M059J (cell line): ENCODE measurements around the gene BACH2. TPM values are rescaled to one million over a fixed set of nuclear protein-coding genes. Genes with fewer than 3 reads are reported as not detected.
"Not testable (repeated sequence)": the region's sequence is repeated elsewhere in the genome, so short reads cannot be mapped to it uniquely, and the experiment has no call there.

Source experiments
- DNase-seq: peaks from one replicate; pipeline ENCODE4 v3.0.0-alpha.2; 2012; ENCODE audit warnings: low read depth
- total RNA-seq: library from RNA; depleted of rRNA; stranded (reverse); fragments of >200 nt; shearing (Covaris generic); gene quantifications from 2 replicates; pipeline ENCODE4 v1.2.3, GENCODE V29; 2014

BACH2 gene
- total RNA-seq, 1 experiment from 2014 or later = 0.17 TPM

DNA sequence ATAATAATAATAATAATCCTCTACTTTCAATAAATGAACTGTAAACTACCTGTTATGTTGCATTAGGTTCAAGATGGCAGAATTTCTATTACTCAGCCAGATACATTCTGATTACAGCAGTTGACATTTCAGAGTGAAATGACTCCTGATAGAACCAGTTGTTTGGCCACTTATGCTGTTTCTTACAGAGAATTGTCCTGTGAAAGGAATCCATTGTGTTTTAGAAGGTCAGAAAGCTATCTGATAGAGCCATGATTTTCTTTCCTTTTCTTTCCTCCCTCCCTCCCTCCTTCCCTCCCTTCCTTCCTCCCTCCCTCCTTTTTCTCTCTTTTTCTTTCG lies 385.8 kb downstream of the BACH2 start:
- no peak for DNase-seq

DNA sequence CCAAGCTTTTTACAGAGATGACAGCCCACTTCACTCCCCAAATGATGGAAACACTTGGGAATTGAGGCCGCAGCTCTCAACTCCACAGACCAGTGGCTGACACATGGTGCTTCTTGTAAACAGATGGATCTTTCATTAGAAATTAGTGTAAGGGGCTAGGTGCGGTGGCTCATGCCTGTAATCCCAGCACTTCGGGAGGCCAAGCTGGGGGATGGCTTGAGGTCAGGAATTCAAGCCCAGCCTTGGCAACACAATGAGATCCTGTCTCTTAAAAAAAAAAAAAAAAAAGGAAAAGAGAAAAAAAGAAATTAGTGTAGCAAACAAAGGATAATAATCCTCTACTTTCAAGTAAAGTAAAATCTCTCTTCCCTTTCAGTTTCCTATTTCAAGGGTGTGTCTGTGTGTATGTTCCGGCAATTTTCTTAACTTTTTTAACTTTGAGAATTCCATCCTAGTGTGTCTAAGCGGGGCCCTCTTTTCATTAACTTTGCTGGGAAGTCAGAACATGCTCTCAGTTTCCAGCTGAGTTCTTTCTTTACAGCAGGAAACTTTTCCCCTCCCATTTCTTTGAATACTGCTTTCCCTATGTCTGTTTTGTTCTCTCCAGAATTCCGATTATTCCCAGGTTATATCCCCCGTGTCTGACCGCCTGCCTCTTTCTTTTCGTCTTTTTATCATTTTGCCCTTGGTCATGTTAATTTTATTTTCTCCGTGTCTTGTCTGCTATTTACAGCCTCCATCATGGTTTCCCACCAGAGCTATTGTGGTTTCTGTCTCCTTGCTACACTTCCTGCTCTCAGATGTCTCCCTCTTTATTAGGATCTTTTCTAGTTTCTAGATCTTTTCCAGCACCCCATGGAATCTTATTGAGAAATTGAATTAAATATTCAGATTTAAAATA lies 386.4 kb downstream of the BACH2 start:
- not testable (repeated sequence) for DNase-seq

DNA sequence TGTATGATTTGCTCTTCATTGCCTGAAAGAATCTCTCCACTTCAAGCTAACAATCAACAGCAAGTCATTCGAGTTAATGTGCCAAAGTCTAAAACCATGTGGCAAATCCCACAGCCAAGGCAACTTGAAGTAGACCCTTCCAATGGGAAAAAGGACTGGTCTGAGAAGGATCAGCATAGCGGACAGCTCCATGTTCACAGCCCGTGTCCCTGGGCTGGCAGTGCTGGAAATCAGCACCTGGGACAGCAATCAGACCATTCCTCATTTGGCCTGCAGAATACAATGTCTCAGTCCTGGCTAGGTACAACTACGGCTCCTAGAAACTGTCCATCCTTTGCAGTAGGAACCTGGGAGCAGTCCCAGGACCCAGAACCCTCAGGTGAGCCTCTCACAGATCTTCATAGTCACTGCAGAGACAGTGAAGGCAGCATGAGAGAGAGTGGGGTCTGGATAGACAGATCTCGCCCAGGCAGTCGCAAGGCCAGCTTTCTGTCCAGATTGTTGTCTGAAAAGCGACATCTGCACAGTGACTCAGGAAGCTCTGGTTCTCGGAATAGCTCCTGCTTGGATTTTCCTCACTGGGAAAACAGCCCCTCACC lies 401.3 kb downstream of the BACH2 start:
- DNase-seq = peak; percentile 34

DNA sequence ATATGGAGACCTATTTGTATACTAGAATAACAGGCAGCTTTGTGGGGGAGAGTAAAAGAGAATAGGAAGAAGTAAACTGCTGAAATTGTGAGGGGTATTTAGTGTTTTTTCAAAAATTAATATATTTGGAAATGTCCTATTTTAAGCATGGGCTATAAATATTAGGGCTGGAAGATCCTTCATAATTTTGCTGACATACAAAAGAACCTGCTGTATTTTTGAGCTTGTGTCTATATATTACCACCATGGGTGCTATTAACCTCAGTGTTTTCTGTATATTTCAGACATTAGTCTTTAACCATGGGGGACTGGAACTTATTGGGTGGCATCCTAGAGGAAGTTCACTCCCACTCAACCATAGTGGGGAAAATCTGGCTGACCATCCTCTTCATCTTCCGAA lies 402.5 kb downstream of the BACH2 start, which contains the start of gene GJA10:
Gene GJA10 (plus strand): TSS at position 301 of the 400 bp plus-strand sequence. CDS start 0 bp downstream, at position 301.
- no peak for DNase-seq

DNA sequence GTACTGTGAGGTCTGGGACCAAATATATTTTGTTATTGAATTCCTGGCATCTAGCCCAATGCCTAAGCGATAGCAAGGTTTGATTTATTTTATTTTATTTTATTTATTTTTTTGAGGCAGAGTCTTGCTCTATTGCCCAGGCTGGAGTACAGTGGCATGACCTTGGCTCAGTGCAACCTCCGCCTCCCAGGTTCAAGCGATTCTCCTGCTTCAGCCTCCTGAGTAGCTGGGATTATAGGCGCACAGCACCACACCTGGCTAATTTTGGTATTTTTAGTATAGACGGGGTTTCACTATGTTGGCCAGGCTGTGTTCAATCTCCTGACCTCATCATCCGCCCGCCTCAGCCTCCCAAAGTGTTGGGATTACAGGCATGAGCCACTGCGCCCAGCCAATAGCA lies 404.1 kb downstream of the BACH2 start:
- not testable (repeated sequence) for DNase-seq

DNA sequence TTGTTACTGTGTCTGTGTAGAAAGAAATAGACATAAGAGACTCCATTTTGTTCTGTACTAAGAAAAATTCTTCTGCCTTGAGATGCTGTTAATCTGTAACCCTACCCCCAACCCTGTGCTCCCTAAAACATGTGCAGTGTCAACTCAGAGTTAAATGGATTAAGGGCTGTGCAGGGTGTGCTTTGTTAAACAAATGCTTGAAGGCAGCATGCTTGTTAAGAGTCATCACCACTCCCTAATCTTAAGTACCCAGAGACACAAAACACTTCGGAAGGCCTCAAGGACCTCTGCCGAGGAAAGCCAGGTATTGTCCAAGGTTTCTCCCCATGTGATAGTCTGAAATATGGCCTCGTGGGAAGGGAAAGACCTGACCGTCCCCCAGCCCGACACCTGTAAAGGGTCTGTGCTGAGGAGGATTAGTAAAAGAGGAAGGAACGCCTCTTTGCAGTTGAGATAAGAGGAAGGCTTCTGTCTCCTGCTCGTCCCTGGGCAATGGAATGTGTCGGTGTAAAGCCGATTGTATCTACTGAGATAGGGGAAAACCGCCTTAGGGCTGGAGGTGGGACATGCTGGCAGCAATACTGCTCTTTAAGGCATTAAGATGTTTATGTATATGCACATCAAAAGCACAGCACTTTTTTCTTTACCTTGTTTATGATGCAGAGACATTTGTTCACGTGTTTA lies 405.7 kb downstream of the BACH2 start:
- not testable (repeated sequence) for DNase-seq

DNA sequence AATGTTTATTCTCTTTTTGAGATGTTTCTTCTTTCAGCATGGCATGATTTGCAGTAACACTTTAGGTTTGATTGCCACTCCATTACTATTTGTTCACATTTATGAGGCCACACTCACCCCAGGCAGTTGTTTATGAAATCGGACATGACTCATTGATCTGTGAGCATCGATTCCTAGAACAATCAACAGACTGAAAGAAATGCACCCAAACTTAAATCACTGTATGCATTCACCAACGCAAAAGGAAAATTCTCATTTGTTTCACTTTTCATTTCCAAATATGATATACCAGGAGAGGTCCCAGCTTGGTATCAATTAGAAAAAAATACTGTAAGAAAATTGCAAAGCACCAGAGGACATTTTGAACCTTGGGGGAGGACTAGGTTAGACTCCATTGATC lies 407.8 kb downstream of the BACH2 start:
- DNase-seq = no peak

DNA sequence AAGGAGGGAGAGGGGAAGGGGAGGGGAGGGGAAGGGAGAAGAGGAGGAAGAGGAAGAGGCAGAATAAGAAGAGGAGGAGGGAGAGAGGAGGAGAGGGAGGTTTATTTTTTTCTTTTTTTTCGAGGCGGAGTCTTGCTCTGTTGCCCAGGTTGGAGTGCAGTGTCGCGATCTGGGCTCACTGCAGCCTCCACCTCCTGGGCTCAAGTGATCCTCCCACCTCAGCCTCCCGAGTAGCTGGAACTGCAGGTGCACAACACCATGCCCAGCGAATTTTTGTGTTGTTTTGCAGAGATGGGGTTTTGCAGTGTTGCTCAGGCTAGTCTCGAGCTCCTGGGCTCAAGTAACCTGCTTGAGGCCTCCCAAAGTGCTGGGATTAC lies 408.5 kb downstream of the BACH2 start:
- no peak for DNase-seq

DNA sequence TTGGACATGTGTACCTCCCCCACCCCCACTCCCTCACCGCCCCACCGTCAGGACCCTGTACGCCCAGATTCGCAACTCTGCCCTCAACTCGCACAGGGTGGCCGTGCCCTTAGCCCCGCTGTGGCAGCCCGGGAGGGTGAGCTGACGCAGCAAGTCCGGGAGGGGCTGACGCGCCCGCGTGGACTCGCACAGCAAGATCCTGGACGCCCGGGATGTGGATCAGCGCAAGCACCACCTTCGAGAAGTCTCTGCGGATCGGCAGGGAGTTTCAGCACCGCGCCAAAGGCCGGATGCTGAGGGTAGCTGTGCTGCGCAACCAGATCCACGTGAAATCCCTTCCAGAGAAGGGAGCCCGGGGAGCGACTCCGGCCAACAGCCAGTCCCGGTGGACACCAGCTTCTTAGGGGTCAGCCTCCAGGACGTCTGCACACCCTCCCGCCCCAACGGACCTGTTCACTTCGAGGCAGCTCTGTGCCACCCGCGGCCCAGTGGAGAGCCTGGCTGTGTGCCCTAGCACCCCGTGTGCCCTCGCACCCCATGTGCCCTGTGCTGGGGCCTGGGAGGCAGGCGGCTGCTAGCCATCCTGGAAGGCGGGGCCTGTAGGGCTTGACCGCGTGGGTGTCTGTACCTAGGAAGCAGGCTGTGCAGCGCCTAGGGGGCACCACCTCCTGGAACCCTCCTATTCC lies 409.0 kb downstream of the BACH2 start:
- DNase-seq = no peak

DNA sequence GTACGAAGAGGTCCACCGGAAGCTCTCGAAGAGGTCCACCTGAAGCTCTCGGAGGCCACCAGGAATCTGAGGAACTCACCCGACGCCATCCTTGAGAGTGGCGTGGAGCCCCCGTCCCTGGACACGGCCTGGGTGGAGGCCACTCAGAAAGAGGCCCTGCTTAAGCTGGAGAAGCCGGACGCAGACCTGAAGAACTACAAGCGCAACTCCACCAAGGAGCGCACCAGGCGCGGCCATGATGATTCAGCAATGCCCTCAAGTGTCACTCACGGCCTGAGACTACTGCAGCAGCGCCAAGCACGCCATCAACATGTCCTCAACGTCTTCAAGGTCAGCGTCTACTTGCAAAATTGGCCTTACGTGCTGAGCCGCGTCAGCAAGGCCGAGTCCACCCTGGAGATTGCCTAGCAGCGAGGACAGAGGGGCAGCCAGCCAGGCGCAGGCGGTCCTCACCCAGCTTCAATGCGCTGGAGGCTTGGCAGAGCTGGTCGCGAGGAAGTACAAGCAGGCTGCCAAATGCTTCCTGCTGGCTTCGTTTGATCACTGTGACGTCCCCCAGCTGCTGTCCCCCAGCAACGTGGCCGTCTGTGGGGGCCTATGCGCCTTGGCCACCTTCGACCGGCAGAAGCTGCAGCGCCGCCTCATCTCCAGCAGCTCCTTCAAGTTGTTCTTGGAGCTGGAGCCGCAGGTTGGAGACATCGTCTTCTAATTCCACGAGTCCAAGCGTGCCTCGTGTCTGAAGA lies 410.1 kb downstream of the BACH2 start:
- no peak for DNase-seq
